GM21526 (cell line): ENCODE data around the gene TEKTIP1.

Experiments
- ATAC-seq: cut with Tn5 transposase; IDR thresholded peaks from one replicate; pipeline ENCODE4 v1.9.1; 2021; ENCODE audit warnings: moderate library complexity; ENCODE audit not compliant: unreplicated experiment, low FRiP score

The TEKTIP1 gene

DNA sequence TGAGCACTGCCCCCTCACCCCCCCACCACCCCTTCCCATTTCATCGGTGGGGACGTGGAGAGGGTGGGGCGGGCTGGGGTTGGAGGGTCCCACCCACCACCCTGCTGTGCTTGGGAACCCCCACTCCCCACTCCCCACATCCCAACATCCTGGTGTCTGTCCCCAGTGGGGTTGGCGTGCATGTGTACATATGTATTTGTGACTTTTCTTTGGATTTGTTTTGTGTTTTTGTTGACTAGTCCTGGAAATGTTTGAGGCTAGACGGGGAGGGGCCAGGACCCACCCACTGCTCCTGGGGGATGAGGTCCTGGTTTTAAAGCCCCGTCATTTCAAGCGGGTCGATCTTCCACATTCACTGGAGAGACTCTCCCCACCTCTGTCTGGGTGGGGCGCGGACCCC lies 3.0 kb upstream of the TEKTIP1 start:
- no peak for ATAC-seq

DNA sequence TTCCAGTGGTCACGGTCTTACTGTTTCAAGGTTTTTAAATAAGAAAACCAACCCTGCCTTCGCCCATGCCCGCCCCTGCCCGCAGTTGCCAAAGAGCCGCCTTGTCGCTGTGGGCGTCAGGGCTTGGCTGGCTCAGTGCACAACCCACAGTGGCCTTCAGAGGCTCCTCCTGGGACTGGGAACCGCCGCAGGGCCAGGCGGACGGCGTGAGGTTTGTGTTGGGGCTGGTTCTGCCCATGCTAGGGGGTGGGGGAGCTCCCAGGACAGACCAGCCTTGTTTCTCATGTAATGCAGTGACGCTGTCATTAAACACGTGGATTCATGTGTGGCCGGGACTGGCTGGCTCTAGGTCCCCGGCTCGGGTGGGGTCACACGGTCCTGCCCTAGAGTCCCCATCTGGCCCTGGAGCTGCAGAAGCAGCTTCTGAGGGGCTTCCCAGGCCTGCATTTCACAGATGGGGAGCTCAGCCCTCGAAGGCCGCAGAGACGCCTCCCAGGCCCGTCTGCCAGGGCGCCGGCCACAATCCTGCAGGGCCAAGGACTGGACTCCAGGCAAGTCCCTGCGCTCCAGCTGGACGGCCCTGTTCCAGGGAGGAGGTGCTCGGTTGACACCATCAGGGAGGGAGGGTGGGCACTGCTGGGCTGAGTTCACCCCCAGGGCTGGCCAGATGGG lies 2.4 kb upstream of the TEKTIP1 start:
- ATAC-seq: no peak

DNA sequence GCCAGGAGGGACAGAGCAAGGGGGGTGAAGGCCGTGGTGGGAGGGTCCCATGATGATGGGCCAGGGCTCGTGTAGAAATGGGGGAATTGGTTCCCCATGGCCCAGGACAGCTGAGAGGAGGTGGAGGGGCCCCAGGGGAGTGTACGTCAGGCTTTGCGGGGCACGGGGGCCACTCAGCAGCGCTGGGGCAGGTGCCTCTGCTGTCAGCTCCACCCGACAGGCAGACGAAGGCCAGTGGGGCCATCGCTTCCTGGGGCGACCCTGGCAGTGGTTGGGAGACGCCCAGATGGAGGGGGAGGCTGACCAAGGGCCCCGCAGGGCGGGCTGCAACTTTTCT lies 1.9 kb upstream of the TEKTIP1 start:
- no peak for ATAC-seq

DNA sequence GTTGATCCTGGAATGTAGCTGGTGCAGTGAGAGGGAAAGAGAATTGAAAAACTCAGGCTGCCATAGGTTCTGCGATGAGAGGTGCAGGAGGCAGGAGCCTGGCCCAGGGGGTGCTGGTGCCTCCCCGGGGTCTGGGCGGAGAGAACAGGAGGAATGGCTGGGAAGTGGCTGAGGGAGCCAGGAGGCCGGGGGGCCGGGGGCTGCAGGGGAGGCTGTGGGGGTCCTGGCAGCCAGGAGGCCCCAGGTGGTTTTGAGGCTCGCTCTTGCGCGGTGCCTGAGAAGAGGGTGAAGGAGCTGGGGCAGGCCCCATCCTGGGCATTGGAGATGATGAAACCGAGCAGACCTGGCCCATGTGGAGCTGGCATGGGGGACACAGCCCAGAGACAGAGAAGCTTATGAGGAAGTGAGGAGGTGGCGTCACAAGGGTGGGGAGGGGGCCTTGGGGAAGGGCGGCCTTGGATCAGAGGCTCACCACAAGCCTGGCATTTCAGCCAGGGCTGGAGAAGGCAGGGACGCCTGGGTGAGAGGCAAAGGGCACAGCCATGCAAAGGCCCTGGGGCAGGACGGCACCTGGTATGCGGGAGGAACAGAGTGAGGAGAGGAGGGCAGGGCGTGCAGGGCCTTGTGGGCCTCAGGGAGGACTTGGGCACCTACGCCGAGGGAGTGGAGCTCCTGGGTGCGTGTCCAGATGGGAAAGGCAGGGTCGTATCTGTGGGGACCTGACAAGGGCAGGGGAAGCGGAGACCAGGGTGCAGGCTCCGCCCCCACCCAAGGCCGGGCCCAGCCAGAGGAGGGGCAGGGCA lies 1.3 kb upstream of the TEKTIP1 start:
- ATAC-seq: no peak

DNA sequence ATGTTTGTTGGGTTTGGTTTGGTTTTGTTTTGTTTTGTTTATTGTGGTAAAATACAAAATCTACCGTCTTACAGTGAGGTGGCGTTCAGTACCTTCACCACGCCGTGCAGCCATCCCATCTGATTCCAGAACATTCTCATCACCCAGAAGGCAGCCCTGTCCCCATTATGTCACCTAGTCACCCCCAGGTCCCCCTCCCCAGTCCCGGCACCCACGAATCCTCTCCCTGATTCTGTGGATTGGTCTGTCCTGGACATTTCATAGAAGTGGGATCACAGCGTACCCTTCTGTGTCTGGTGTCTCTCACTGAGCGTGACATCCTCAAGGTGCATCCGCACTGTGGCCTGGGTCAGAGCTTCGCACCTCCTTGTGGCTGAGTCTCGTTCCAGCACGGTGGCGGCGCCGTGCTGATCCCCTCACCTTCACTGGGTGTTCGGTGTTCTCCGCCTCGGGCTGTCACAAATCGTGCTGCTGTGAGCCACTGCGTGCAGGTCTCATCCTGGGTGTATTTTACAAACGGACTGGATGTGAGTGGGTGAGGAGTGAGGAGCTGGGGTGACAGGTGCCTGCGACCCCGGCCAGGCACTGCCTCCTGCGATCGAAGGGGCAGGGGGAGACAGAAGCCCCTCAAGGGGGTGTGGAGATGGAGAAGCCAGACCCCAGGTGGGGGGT lies 580 bp upstream of the TEKTIP1 start:
- no peak for ATAC-seq

DNA sequence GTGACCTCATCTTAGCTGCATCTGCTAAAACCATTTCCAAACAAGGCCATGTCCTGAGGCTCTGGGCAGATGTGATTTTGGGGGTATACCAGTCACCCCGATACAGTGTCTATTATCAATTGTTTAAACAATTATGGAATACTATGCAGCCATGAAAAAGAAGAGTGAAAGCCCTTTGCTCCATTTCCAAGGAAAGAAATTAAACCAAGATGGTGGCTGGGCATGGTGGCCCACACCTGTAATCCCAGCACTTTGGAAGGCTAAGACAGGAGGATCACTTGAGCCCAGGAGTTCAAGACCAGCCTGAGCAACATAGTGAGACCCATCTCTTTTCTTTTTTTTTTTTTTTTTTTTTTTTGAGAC lies 763 bp downstream of the TEKTIP1 start:
- no peak for ATAC-seq

DNA sequence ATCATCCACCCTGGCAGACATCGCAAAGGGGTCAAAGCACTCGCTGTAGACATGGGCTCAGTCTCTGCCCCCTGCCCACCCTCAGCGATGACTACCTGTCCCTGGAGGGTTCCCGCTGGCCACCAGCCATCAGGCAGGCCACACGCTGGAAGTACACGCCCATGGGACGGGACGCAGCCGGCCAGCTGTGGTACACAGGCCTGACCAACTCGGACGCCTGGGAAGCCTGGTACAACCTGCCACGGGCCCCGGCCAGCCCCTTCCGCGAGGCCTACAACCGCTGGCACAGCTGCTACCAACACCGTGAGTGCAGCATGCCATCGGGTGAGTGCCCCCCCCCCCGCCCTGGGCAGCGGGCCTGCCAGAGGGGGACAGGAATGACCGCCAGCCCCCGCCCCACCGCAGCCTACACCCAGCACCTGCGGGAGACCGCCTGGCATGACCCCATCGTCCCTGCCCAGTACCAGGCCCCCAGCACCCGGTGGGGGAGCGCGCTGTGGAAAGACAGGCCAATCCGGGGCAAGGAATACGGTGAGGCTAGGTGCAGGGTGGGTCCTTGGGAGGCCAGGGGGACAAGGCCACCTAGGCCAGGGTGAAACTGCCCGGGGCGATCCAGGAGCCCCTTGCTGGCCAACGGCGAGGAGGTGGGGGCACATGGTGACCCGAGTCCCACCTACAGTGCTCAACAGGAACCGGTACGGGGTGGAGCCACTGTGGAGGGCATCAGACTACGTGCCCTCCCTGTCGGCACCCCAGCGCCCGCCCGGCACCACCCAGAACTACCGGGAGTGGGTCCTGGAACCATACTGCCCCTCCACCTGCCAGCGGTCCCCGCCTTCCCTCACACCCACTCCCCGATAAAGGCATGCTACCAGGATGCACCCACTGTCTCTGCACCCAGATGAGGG lies 4.4 kb downstream of the TEKTIP1 start:
- no peak for ATAC-seq

DNA sequence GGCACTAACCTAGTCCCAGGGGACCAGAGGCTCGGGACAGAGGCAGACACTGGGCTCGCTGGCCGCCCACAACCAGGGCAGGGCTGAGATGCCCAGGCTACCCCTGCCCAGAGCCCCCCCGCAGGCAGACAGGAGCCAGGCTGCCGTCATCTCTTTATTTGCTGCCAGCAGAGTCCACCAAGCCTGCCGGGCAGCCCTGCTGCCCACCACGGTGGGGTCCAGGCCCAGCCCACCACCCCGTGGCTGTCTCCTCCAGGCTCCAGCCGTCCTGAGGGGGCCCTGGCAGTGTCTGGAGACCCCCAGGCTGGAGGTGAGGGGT lies 5.0 kb downstream of the TEKTIP1 start:
- no peak for ATAC-seq

DNA sequence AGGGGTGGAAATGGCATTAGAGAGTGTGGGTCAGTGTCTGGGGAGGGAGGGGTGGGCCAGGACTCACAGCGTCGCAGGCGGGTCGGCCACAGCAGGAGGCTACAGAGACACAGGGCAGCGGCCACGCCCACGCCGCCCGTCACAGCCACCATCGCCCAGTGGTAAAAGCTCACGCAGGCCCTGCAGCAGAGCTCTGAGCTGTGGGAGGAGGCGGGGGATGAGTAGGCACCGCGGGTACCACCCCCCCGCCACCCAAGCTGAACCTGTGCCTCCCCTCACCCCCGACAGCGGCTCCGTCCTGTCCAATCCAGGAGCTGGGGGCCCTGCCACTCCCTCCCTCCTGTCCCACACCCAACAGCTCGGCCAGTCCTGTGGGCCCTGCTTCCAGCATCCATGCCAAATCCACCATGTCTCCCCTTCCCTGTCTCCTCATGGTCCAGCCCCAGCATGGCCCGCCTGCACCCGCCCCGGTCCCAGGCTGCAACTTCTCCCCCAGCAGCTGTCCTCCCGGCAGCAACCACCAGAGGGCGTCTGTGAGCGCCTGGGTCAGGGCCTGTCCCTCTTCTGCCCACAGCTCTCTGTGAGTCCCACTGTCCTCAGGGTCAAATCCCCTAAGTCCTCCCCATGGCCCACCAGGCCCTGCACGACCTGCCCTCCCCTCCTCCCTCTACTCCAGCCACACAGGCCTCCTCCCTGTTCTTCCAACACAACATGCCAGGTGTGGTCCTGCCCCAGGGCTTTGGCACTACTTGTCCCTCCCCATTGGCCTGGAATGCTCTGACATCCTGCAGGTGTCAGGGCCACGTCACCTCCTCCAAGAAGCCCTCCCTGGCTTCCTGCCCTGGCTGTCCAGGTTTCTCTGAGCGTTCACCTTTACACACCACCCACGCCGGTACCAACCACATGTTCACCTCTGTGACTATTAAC lies 6.0 kb downstream of the TEKTIP1 start:
- no peak for ATAC-seq

DNA sequence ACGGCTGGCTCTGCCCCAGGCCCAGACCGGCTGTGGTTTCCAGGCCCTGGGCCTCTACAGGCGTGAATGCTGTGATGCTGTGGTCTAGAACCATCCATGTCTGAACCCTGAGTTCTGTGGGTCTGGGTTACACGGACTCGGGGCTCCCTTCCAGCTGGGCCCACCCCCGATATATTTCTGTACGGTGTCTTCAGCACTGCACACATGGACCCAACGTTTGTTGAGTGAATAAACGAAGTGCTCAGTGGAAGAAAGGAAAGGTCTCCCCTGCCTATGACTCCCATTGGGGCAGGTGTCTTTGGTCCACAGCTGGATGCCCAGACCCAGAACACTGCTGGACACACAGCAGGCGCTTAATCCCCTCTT lies 6.7 kb downstream of the TEKTIP1 start:
- ATAC-seq: no peak

DNA sequence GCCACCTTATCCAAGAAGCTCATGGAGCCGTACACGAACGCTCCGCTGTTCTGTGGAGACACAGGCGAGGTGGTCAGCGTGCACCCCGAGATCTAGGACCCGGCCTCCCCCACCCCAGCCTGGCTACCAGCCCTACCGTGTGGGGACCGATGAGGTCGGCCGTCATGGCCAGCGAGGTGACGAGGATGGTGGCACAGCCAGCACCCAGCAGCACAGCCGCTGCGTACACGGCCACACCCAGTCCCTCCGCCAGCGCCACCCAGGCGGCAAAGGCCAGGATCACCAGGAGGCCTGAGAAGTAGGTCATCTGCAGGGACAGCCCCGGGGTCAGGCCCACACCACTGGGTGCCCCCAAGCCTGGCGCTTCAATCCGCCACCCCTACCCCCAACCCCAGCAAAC lies 7.1 kb downstream of the TEKTIP1 start:
- no peak for ATAC-seq

DNA sequence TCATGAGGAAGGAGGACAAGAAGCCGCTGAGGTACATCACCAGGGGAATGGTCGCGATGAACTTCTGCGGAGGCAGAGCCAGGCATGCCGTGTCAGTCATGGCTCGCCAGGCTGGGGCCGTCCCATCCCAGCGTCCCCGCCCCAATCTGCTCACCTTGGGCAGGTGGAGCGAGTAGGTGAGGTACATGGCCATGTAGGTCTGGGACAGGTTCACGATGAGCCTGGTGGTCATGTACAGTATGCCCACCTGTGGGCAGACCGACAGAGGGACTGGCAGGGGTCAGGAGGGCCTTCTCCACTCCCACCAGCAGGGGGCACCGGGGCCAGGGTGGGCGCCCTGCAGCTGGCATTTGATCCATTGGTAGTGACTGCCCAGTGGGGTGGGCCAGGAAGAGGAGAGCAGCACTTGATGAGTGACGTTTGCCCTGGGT lies 8.3 kb downstream of the TEKTIP1 start:
- no peak for ATAC-seq

DNA sequence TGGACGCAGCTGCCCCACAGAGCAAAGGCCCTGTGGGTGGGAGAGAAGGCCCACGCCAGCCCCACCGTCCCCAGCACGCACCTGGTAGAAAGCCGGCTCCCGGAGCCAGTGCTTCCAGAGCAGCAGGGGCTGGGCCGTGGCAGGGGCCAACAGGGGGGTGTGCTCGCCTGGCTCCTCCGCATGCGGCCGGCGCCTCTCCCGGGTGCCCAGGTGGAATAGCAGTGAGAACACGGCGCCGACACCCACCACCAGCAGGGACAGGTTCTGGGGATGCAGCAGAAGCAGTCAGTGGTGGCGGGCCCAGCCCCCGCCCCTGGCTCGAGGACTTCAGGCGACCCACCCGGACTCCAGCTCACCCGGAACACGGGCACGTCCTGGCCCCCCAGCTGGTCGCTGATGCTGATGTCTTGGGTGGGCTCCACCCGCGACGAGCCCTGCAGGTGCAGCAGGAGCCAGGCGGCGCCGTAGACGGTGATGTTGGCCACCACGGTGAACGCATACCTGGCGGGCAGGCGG lies 8.9 kb downstream of the TEKTIP1 start:
- no peak for ATAC-seq

DNA sequence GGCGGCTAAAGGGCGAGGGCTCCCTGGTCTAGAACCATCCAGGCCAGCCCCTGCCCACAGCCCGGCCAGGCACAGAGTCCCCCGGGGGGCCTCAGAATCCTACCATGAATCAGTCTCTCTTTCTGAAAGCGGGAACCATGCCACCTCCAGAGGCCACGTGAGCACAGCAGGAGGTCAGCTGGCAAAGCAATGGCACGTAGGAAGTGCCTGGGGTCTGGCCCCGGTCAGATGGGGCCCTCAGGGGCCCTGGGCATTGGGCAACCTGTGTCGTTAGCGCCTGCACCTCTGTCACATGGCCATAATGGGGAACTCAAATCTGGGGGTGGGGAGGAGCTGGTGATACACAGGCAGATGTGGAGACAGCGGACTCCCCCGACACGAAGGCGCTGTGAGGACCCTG lies 9.6 kb downstream of the TEKTIP1 start:
- no peak for ATAC-seq

DNA sequence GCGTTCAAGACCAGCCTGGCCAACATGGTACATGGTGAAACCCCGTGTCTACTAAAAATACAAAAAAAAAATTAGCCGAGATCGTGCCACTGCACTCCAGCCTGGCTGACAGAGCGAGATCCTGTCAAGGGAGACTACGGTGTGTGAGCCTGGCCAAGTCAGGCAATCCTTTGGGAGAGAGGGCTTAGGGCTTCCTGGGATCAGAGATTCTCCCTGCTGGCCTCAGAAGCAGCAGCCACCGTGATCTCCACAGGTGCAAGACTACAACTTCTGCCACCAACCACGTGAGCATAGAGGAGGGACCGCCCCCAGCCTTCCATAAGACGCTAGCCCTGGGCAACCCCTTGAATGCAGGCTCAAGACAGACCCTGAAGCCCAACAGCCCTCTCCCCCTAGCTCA lies 10.8 kb downstream of the TEKTIP1 start:
- no peak for ATAC-seq

DNA sequence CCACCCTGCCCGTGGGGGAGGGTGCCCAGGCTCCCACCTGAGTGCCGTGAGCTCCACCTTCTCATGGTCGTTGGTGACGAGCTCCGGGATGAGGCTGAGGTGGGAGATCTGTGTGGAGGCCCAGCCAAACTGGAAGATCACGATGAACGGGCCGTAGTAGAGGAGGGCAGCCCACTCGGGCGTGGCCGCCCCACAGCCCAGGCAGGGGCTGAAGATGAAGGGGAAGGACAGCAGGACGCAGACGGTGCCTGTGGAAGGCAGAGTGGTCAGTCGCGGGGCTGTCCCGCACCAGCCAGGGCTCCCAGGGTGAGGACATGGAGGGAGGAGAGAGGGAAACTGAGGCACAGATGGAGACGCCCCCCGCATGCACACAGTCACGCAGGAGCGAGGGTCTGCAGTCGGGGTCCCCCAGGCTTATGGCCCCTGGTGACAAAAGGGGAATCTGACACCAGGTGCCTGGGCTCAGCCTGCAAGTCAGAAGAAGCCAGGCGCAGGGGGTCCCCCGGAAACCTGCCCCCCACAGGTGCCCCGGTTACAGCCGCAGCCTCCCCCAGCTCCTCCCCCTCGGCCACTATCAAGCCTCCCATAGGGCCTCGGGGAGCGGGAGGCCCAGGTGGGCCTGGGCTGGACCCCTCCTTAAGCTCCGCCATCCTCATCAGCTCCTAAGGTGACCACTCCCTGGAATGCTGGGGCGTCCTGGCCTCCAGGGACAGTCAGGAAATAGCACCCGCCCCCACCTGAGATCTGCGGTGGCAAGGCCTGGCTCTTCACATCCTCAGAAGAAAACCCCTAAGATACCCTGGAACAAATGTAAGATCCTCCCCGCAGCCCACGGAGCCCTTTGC lies 12.2 kb downstream of the TEKTIP1 start:
- ATAC-seq: no peak

DNA sequence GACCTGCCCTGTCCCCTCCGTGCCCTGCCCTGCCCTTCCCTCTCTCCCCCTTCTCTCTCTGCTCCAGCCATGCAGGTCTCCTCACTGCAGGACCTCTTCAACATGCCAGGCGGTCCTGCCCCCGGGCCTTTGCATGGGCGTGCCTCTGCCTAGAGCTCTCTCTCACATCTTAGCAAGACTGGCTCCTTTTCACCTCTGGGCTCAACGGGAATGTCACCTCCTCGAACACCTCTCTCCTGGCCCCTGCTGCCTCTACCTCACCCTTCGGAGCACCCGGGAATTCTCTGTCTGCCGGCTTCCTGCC lies 12.8 kb downstream of the TEKTIP1 start:
- no peak for ATAC-seq

DNA sequence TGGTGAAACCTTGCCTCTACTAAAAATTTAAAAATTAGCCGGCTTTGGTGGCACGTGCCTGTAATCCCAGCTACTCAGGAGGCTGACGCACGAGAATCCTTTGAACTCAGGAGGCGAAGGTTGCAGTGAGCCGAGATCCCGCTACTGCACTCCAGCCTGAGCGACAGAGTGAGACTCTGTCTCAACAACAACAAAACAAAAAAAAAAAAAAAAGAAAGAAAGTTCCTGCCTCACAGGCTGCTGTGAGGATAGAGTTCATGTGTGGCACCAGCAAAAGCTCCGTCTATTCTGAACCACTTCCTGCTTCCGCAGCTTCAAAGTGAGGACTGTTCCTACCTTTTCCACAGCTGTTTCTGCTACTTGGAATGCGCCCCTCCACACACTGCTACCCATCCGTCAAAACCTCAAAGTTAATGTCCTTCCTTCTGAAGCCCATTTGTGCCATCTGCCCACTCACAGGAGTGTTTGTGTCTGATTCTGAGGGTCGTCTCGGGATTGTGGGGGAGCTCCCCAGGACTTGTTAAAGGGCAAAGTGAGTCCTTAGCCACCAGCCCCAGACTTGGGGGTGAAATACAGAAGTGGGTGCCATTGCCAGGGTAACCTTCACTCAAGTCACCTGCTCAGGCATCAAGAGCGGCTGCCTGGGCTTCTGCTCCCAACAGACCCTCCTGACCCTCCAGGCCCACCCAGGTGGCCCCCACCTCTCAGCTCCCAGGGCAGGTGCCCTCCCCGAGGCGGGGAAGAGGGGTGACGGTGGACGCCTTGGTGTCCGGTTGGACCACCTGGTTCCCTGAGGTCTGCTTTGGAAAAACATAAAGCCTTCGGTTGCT lies 15.5 kb downstream of the TEKTIP1 start:
- no peak for ATAC-seq
